Measurements from ENCODE around the gene SMC1B. TPM values are rescaled to one million over a fixed set of nuclear protein-coding genes. Genes with fewer than 3 reads are reported as not detected.

SMC1B gene
- total and polyA plus RNA-seq, 4 donors: 0.01 to 0.04 TPM; not detected in 2

GRCh38 chr22:45422237-45422983 lies 9.0 kb upstream of the SMC1B start:
- no peak overlapping the region for H3K9ac ChIP-seq (ENCODE audit: insufficient read depth in 1 of 2, low read length in 2 of 2)
- no peaks in the 10 kb centered on the region for H3K27me3 ChIP-seq (ENCODE audit: control insufficient read depth in 3 of 3, insufficient read depth in 3 of 3, low read length in 2 of 3)
- H3K4me3 ChIP-seq: no peak overlapping the region
- no peak overlapping the region for H3K27ac ChIP-seq (ENCODE audit: low read depth in 1 of 2, low read length in 1 of 2)
- no peaks in the 10 kb centered on the region for H3K36me3 ChIP-seq (ENCODE audit: control insufficient read depth in 4 of 4, insufficient read depth in 4 of 4, low read length in 4 of 4)
- no peak for DNase-seq
- no peaks in the 10 kb centered on the region for H3K4me1 ChIP-seq (ENCODE audit: control insufficient read depth in 5 of 5, insufficient read depth in 5 of 5, low read length in 5 of 5)
- H3K9me3 ChIP-seq (ENCODE audit: control insufficient read depth in 4 of 4, insufficient read depth in 3 of 4, low read length in 3 of 4): peaks cover 0 to 6% (median 2%) of the 10 kb centered on the region in 4 donors
- WGBS, 2 donors: 88 to 93% methylated on average over 14 of the region's 14 CpGs
- no peak for ATAC-seq (ENCODE audit: insufficient read depth, low FRiP score)
- no peak for TF ChIP-seq CTCF (IDR thresholded peaks at IDR 0.05; ENCODE audit: control extremely low read depth, extremely low read depth)

DNA sequence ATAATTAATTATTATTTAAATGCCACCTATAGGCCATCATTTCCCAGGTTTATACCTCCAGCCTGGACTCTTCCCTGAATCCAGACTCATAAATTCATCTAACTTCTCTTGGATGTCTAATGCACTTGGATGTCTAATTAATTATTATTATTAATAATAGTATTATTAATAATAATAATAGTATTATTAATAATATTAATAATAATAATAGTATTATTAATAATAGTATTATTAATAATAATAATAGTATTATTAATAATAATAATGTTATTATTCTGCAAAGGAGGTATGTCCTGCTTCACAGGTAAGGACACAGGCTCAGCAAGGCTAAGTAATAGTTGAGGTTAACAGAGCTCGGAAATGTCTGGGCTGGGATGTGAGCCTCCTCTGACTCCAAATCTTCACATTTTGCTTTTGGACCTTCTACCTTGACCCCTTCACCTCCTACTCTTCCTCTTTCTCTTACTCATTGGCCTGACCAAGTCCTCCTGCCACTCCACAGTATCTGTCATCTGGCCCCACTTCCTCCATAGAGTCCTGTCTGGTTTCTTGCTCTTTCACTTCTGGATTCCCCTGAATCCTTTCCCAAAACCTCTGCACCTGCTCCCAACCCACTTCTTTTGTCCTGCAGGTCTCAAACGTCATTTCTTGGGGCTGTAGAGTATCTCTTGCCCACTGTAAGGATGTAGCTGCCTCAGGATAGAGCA lies 8.1 kb upstream of the SMC1B start:
- no peaks in the 10 kb centered on the region for H3K27me3 ChIP-seq (ENCODE audit: control insufficient read depth in 3 of 3, insufficient read depth in 3 of 3, low read length in 2 of 3)
- ATAC-seq (ENCODE audit: insufficient read depth, low FRiP score) (no peak), DNase-seq (no peak)
- 66 to 76% methylated on average over 2 of the region's 2 CpGs for WGBS, 2 donors
- H3K4me3 ChIP-seq: no peak overlapping the region
- H3K27ac ChIP-seq (ENCODE audit: low read depth in 1 of 2, low read length in 1 of 2): no peak overlapping the region
- H3K36me3 ChIP-seq (ENCODE audit: control insufficient read depth in 4 of 4, insufficient read depth in 4 of 4, low read length in 4 of 4): no peaks in the 10 kb centered on the region
- no peaks in the 10 kb centered on the region for H3K4me1 ChIP-seq (ENCODE audit: control insufficient read depth in 5 of 5, insufficient read depth in 5 of 5, low read length in 5 of 5)
- no peak for TF ChIP-seq CTCF (IDR thresholded peaks at IDR 0.05; ENCODE audit: control extremely low read depth, extremely low read depth)
- no peak overlapping the region for H3K9ac ChIP-seq (ENCODE audit: insufficient read depth in 1 of 2, low read length in 2 of 2)
- H3K9me3 ChIP-seq (ENCODE audit: control insufficient read depth in 4 of 4, insufficient read depth in 3 of 4, low read length in 3 of 4): peaks cover 0 to 3% (median 0%) of the 10 kb centered on the region in 4 donors

- WGBS, 2 donors: 94% methylated on average over 2 of the region's 2 CpGs
- Histone ChIP-seq H3K27me3 (ENCODE audit: control insufficient read depth in 3 of 3, insufficient read depth in 3 of 3, low read length in 2 of 3) (no peaks in the 10 kb centered on the region), H3K9ac (ENCODE audit: insufficient read depth in 1 of 2, low read length in 2 of 2) (no peak overlapping the region), H3K4me3 (no peak overlapping the region), H3K9me3 (ENCODE audit: control insufficient read depth in 4 of 4, insufficient read depth in 3 of 4, low read length in 3 of 4) (no peaks in the 10 kb centered on the region), H3K27ac (ENCODE audit: low read depth in 1 of 2, low read length in 1 of 2) (no peak overlapping the region), H3K4me1 (ENCODE audit: control insufficient read depth in 5 of 5, insufficient read depth in 5 of 5, low read length in 5 of 5) (no peaks in the 10 kb centered on the region), H3K36me3 (ENCODE audit: control insufficient read depth in 4 of 4, insufficient read depth in 4 of 4, low read length in 4 of 4) (no peaks in the 10 kb centered on the region)
- no peak for TF ChIP-seq CTCF (IDR thresholded peaks at IDR 0.05; ENCODE audit: control extremely low read depth, extremely low read depth)
- ATAC-seq (ENCODE audit: insufficient read depth, low FRiP score) (no peak), DNase-seq (no peak)
These were observed 7.1 kb upstream of the SMC1B start for GRCh38 chr22:45420539-45420938.

Measured in lung (tissue), 12 donors.